ENCODE results near the gene NOS1. TPM values are rescaled to one million over a fixed set of nuclear protein-coding genes. Genes with fewer than 3 reads are reported as not detected.
A peak's percentile ranks its signal among the peaks of the same experiment; 100 is the strongest.

Gene NOS1
- total RNA-seq (2022): not detected in 2 replicates
- Bru-seq, nascent RNA: percentile 1 among the genes with signal in this experiment
- percentile 0 among the genes with signal in this experiment for BruChase-seq, experiment 1, labeled RNA remaining after a 2-hour chase
- percentile 0 among the genes with signal in this experiment for BruChase-seq, experiment 2, labeled RNA remaining after a 6-hour chase
- long read RNA-seq: 0 reads

DNA sequence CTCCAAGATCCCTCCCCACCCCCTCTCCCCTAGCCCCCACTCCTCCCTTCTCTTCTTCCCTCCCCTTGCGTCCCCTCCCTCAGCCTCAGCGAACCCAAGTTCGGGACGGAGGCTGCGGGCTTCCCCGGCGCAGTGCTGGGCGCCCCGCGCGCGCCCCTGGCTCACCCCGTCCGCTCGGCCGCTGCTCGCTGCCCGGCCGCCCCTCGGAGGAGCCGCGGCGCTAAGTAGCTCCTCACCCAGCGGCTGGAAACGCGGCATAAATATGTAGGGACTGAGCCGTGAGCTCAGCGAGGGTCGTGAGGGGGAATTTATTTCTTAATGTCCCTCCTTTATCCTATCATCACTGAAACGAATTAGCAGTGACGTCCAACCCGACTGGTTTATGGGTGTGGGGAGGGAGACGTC, at the start of gene NOS1:
TSS of gene NOS1 (minus strand) at position 280 of the 405 bp plus-strand sequence. CDS start 30,557 bp downstream, outside the sequence.
- BruUV-seq (replicated peaks): no TSS peak
- no peaks in the 10 kb centered on the region; the same call in none of the 2 replicates for H3K27me3 ChIP-seq (replicated peaks; ENCODE audit: control insufficient read depth, insufficient read depth, low read length)
- TF ChIP-seq, protein P1, sequence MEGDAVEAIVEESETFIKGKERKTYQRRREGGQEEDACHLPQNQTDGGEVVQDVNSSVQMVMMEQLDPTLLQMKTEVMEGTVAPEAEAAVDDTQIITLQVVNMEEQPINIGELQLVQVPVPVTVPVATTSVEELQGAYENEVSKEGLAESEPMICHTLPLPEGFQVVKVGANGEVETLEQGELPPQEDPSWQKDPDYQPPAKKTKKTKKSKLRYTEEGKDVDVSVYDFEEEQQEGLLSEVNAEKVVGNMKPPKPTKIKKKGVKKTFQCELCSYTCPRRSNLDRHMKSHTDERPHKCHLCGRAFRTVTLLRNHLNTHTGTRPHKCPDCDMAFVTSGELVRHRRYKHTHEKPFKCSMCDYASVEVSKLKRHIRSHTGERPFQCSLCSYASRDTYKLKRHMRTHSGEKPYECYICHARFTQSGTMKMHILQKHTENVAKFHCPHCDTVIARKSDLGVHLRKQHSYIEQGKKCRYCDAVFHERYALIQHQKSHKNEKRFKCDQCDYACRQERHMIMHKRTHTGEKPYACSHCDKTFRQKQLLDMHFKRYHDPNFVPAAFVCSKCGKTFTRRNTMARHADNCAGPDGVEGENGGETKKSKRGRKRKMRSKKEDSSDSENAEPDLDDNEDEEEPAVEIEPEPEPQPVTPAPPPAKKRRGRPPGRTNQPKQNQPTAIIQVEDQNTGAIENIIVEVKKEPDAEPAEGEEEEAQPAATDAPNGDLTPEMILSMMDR (IDR thresholded peaks at IDR 0.05; ENCODE audit: insufficient read depth in 1 of 2, low read depth in 1 of 2, low read length in 1 of 2, severe bottlenecking in 1 of 2, unreplicated experiment in 1 of 2): no peak
- H3K9me3 ChIP-seq: no peaks in the 10 kb centered on the region
- DNase-seq: no peak
- H3K4me1 Mint-ChIP-seq (ENCODE audit: low read depth, unreplicated experiment): no peaks in the 10 kb centered on the region
- intact Hi-C loops (cut with micrococcal nuclease; ENCODE audit: unreplicated experiment): no loop called here
- H3K4me3 ChIP-seq (ENCODE audit: low read depth, low read length): no peak within 1 kb of the TSS
- H3K4me1 ChIP-seq: no peaks in the 10 kb centered on the region
- H3K4me3 Mint-ChIP-seq (ENCODE audit: unreplicated experiment): no peak within 1 kb of the TSS
- ChIA-PET POLR2A (no interaction called here), CTCF (no interaction called here)
- no peak within 1 kb of the TSS for H3K27ac Mint-ChIP-seq (ENCODE audit: unreplicated experiment)
- H3K36me3 Mint-ChIP-seq (ENCODE audit: insufficient read depth, unreplicated experiment): no peaks in the 10 kb centered on the region
- no peaks in the 10 kb centered on the region for H3K36me3 ChIP-seq (ENCODE audit: control insufficient read depth, insufficient read depth, low read length)
- no peaks in the 10 kb centered on the region for H3K9me3 Mint-ChIP-seq (ENCODE audit: unreplicated experiment)
- peaks cover 19% of the 10 kb centered on the region for H3K27me3 Mint-ChIP-seq (ENCODE audit: insufficient read depth, unreplicated experiment)

DNA sequence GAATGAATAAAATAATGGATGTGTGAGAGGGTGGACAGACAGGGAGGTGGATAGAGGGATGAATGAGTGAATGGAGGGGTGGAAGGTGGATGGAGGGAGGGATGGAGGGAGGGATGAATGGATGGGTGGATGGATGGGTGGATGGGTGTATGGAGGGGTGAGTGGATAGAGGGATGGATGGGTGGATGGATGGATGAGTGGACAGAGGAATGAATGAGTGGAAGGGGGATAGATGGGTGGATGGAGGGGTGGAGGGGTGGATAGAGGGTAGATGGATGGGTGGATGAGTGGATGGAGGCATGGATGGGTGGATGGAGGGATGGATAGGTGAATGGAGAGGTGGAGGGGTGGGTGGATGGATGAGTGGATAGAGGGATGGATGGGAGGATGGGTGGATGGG, 47.9 kb upstream of the NOS1 start:
- Mint-ChIP-seq H3K36me3 (ENCODE audit: insufficient read depth, unreplicated experiment) (no peaks in the 10 kb centered on the region), H3K27ac (ENCODE audit: unreplicated experiment) (no peak overlapping the region), H3K4me1 (ENCODE audit: low read depth, unreplicated experiment) (no peaks in the 10 kb centered on the region), H3K27me3 (ENCODE audit: insufficient read depth, unreplicated experiment) (peaks cover 15% of the 10 kb centered on the region), H3K9me3 (ENCODE audit: unreplicated experiment) (no peaks in the 10 kb centered on the region), H3K4me3 (ENCODE audit: unreplicated experiment) (no peak overlapping the region)
- intact Hi-C loops (cut with micrococcal nuclease; ENCODE audit: unreplicated experiment): no loop called here
- ChIA-PET CTCF (no interaction called here), POLR2A (no interaction called here)
- DNase-seq: no peak
- no peaks in the 10 kb centered on the region for H3K36me3 ChIP-seq (ENCODE audit: control insufficient read depth, insufficient read depth, low read length)
- no peak overlapping the region for H3K4me3 ChIP-seq (ENCODE audit: low read depth, low read length)
- TF ChIP-seq, protein P1 (IDR thresholded peaks at IDR 0.05; ENCODE audit: insufficient read depth in 1 of 2, low read depth in 1 of 2, low read length in 1 of 2, severe bottlenecking in 1 of 2, unreplicated experiment in 1 of 2): no peak
- H3K4me1 ChIP-seq: no peaks in the 10 kb centered on the region
- no peaks in the 10 kb centered on the region; the same call in 1 of the 2 replicates for H3K27me3 ChIP-seq (replicated peaks; ENCODE audit: control insufficient read depth, insufficient read depth, low read length)
- no peaks in the 10 kb centered on the region for H3K9me3 ChIP-seq
- no TSS peak for BruUV-seq (replicated peaks)

DNA sequence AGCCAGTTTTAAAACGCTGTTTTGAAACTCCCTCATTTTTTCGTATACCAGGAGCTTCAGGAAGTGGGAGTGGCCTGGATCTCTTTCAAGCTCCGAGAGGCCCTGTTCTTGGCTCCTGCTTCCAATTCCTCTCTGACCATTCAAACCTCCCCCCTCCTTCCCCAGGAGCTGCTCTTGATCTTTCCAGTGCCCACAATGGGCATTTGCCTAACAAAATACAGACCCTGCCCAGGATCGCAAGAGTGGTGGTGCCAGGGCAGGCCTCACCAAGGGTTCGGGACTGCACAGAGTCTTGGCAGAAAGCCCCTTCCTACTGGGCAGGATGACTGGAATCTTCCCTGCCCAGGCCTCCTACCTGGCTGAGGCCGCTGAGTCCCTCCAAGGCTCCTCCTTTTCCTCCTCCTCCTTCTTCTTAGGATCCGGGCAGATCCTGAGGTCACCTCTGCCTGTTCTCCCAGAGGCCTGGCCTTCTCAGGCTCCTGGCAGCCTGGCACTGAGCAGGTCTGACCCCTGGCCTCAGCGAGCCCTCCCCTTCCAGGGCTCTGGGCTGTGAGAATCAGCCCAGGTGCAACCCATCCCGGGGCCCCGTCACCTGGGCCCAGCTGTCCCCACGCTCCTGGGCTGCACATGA, 46.9 kb upstream of the NOS1 start:
- H3K9me3 ChIP-seq: no peaks in the 10 kb centered on the region
- H3K4me1 ChIP-seq: no peaks in the 10 kb centered on the region
- CTCF ChIA-PET: no interaction called here
- H3K36me3 Mint-ChIP-seq (ENCODE audit: insufficient read depth, unreplicated experiment): no peaks in the 10 kb centered on the region
- no peak overlapping the region for H3K27ac Mint-ChIP-seq (ENCODE audit: unreplicated experiment)
- no peak overlapping the region for H3K4me3 ChIP-seq (ENCODE audit: low read depth, low read length)
- TF ChIP-seq, protein P1 (IDR thresholded peaks at IDR 0.05; ENCODE audit: insufficient read depth in 1 of 2, low read depth in 1 of 2, low read length in 1 of 2, severe bottlenecking in 1 of 2, unreplicated experiment in 1 of 2): no peak
- no peaks in the 10 kb centered on the region for H3K9me3 Mint-ChIP-seq (ENCODE audit: unreplicated experiment)
- peaks cover 11% of the 10 kb centered on the region for H3K27me3 Mint-ChIP-seq (ENCODE audit: insufficient read depth, unreplicated experiment)
- intact Hi-C loops (cut with micrococcal nuclease; ENCODE audit: unreplicated experiment): no loop called here
- no peak for DNase-seq
- no peaks in the 10 kb centered on the region for H3K4me1 Mint-ChIP-seq (ENCODE audit: low read depth, unreplicated experiment)
- H3K27me3 ChIP-seq (replicated peaks; ENCODE audit: control insufficient read depth, insufficient read depth, low read length): no peaks in the 10 kb centered on the region; the same call in 1 of the 2 replicates
- no peak overlapping the region for H3K4me3 Mint-ChIP-seq (ENCODE audit: unreplicated experiment)
- POLR2A ChIA-PET: no interaction called here
- H3K36me3 ChIP-seq (ENCODE audit: control insufficient read depth, insufficient read depth, low read length): no peaks in the 10 kb centered on the region
- BruUV-seq (replicated peaks): no TSS peak
